ENCODE data around the gene MRTFA. TPM values are rescaled to one million over a fixed set of nuclear protein-coding genes. Genes with fewer than 3 reads are reported as not detected.
"Not testable (repeated sequence)": the region's sequence is repeated elsewhere in the genome, so short reads cannot be mapped to it uniquely, and the experiment has no call there.

Gene MRTFA
- total and polyA plus RNA-seq, 9 of the 15 experiments (the other 6 are each of a cell fraction or from before 2014, with no cell fraction given): 0.84 to 21.1 (median 3.7) TPM

GRCh38 chr22:40383905-40384304, 252.6 kb downstream of the MRTFA start (continued):
- TF ChIP-seq NR2C1 (IDR thresholded peaks at IDR 0.05) (no peak), NR2C1 (tag; IDR thresholded peaks at IDR 0.05) (no peak), ATF3 (IDR thresholded peaks at IDR 0.05) (peak; percentile 66), ATF3 (CRISPR knock-in tag; conservative IDR thresholded peaks at IDR 0.05) (no peak)

GRCh38 chr22:40381461-40381860, 255.1 kb downstream of the MRTFA start:
- Histone ChIP-seq H3K9me1 (ENCODE audit: control insufficient read depth, insufficient read depth, low read length) (no peaks in the 10 kb centered on the region), H3K27me3 (ENCODE audit: control insufficient read depth in 2 of 2, insufficient read depth in 2 of 2, low read length in 2 of 2) (no peaks in the 10 kb centered on the region), H3K4me3 (no peak overlapping the region), H3K9ac (ENCODE audit: insufficient read depth in 1 of 2, low read depth in 2 of 2, low read length in 2 of 2) (no peak overlapping the region), H2AFZ (ENCODE audit: low read depth, low read length) (no peak overlapping the region), H3K9me3 (replicated peaks; ENCODE audit: control insufficient read depth, insufficient read depth, low read depth, low read length) (no peaks in the 10 kb centered on the region), H3K27ac (ENCODE audit: extremely low read depth, low read depth, low read length) (no peak overlapping the region), H3K36me3 (ENCODE audit: control insufficient read depth, insufficient read depth, low read length) (no peaks in the 10 kb centered on the region; the same call in 1 of the 3 replicates), H4K20me1 (replicated peaks; ENCODE audit: control insufficient read depth, insufficient read depth, low read length) (no peaks in the 10 kb centered on the region), H3K4me1 (replicated peaks in 1 of 2; ENCODE audit: control insufficient read depth in 2 of 2, insufficient read depth in 2 of 2, low read length in 2 of 2) (peaks cover 11 to 12% of the 10 kb centered on the region in 2 experiments; a peak in 3 of 5 replicates), H3K4me2 (ENCODE audit: insufficient read depth, low read length) (no peak overlapping the region), H3K79me2 (ENCODE audit: control insufficient read depth, insufficient read depth, low read length) (peaks cover 35% of the 10 kb centered on the region)
- DNase-seq (ENCODE audit: extremely low read depth in 1 of 4, low spot score in 3 of 4) (no peak), ATAC-seq (no peak), FAIRE-seq (no peak)
- ChIA-PET POLR2A (interaction anchor here (0.7 to 0.8 kb wide), 2 partner anchors 13 to 31 kb away, joined by 3 read pairs; no protein-coding TSS in a partner anchor), CTCF (ENCODE audit: low intra/inter-chr PET ratio) (no interaction called here)
- in situ Hi-C loops (cut with MboI) (no loop called here), intact Hi-C loops (cut with micrococcal nuclease) (no loop called here)
- no TSS peak for BruUV-seq (replicated peaks)
- TF ChIP-seq ZBTB1 (CRISPR knock-in tag; IDR thresholded peaks at IDR 0.05; ENCODE audit: borderline replicate concordance, low read depth): no peak
- TF ChIP-seq YY1 (IDR thresholded peaks at IDR 0.05; ENCODE audit: borderline replicate concordance in 1 of 3, control insufficient read depth in 1 of 3, extremely low read depth in 1 of 3, insufficient read depth in 3 of 3, insufficient read length in 1 of 3, insufficient replicate concordance in 2 of 3, low read depth in 1 of 3, low read length in 2 of 3): no peak
- TF ChIP-seq ZBTB9 (CRISPR knock-in tag; IDR thresholded peaks at IDR 0.05): no peak
- no peak for TF ChIP-seq CEBPG (CRISPR knock-in tag; IDR thresholded peaks at IDR 0.05)
- TF ChIP-seq CEBPG (tag; conservative IDR thresholded peaks at IDR 0.05 in 1 of 2, IDR thresholded peaks at IDR 0.05 in 1 of 2): peak in 1 of 2 experiments; percentile 36; a peak in 1 of 4 replicates
- TF ChIP-seq ZNF644 (tag; IDR thresholded peaks at IDR 0.05; ENCODE audit: low read depth): no peak
- no peak for TF ChIP-seq ZNF507 (tag; conservative IDR thresholded peaks at IDR 0.05)
- no peak for TF ChIP-seq MAFK (IDR thresholded peaks at IDR 0.05; ENCODE audit: low read length)
- TF ChIP-seq ZNF12 (CRISPR knock-in tag; IDR thresholded peaks at IDR 0.05): no peak
- WGBS (ENCODE audit: insufficient coverage, low coverage, missing lambda C conversion rate): 83% methylated on average over 2 of the region's 3 CpGs

DNA sequence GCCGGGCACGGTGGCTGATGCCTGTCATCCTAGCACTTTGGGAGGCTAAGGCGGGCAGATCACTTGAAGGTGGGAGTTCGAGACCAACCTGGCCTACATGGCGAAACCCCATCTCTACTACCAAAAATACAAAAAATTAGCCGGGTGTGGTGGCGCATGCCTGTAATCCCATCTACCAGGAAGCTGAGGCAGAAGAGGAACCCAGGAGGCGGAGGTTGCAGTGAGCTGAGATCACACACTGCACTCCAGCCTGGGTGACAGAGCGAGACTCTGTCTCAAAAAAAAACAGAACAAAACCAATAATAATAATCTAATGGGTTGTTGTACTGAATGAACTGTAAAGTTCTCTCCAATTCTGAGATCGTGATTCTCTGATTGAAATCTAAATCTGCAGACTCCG, 258.1 kb downstream of the MRTFA start:
- intact Hi-C loops (cut with micrococcal nuclease); H3K9me1 ChIP-seq (ENCODE audit: control insufficient read depth, insufficient read depth, low read length); DNase-seq (ENCODE audit: extremely low read depth in 1 of 4, low spot score in 3 of 4); H3K9me3 ChIP-seq (replicated peaks; ENCODE audit: control insufficient read depth, insufficient read depth, low read depth, low read length); CTCF ChIA-PET (ENCODE audit: low intra/inter-chr PET ratio); H3K9ac ChIP-seq (ENCODE audit: insufficient read depth in 1 of 2, low read depth in 2 of 2, low read length in 2 of 2); H4K20me1 ChIP-seq (replicated peaks; ENCODE audit: control insufficient read depth, insufficient read depth, low read length); ATAC-seq; FAIRE-seq; H3K4me3 ChIP-seq; H3K36me3 ChIP-seq (ENCODE audit: control insufficient read depth, insufficient read depth, low read length); H3K27ac ChIP-seq (ENCODE audit: extremely low read depth, low read depth, low read length); H3K4me1 ChIP-seq (replicated peaks in 1 of 2; ENCODE audit: control insufficient read depth in 2 of 2, insufficient read depth in 2 of 2, low read length in 2 of 2); BruUV-seq (replicated peaks); in situ Hi-C loops (cut with MboI); H3K4me2 ChIP-seq (ENCODE audit: insufficient read depth, low read length); H3K27me3 ChIP-seq (ENCODE audit: control insufficient read depth in 2 of 2, insufficient read depth in 2 of 2, low read length in 2 of 2); H2AFZ ChIP-seq (ENCODE audit: low read depth, low read length): not testable (repeated sequence)
- 95% methylated on average over 8 of the region's 11 CpGs for WGBS (ENCODE audit: insufficient coverage, low coverage, missing lambda C conversion rate)
- POLR2A ChIA-PET: interaction anchor here (1.5 kb wide), 1 partner anchor 9 kb away, joined by 6 read pairs; no protein-coding TSS in a partner anchor
- H3K79me2 ChIP-seq (ENCODE audit: control insufficient read depth, insufficient read depth, low read length): peaks cover 31% of the 10 kb centered on the region; the same call in 2 of the 3 replicates
